Neural progenitor cell (in vitro differentiated cells): Measurements from ENCODE around the gene P2RY6. TPM values are rescaled to one million over a fixed set of nuclear protein-coding genes. Genes with fewer than 3 reads are reported as not detected.

Experiments
- DNase-seq: peaks from one replicate; pipeline ENCODE4 v3.0.0-alpha.2; 2016; ENCODE audit warnings: low spot score
- H2AFZ ChIP-seq: fragments of 200-600 bp; sonication (generic); replicated peaks from 2 replicates; pipeline ENCODE4 v1.6.1; 2016; ENCODE audit warnings: antibody characterized with exemption
- H3F3A ChIP-seq: fragments of 200-600 bp; sonication (generic); 2 replicates; pipeline ENCODE4 v1.6.1; 2016; ENCODE audit warnings: antibody characterized with exemption, low read depth
- H3K27ac ChIP-seq: fragments of 200-600 bp; sonication (generic); 2 replicates; pipeline ENCODE4 v1.5.1; 2016; ENCODE audit warnings: mild to moderate bottlenecking
- H3K27me3 ChIP-seq: fragments of 200-600 bp; sonication (generic); 2 replicates; pipeline ENCODE4 v1.6.1; 2016; ENCODE audit warnings: mild to moderate bottlenecking, moderate library complexity
- H3K36me3 ChIP-seq: fragments of 200-600 bp; sonication (generic); 2 replicates; pipeline ENCODE4 v1.5.1; 2016
- H3K4me1 ChIP-seq: fragments of 200-600 bp; sonication (generic); 2 replicates; pipeline ENCODE4 v1.6.1; 2016; ENCODE audit warnings: mixed run types
- H3K4me2 ChIP-seq: fragments of 200-600 bp; sonication (generic); 2 replicates; pipeline ENCODE4 v1.6.1; 2016
- H3K4me3 ChIP-seq: fragments of 200-600 bp; sonication (generic); 2 replicates; pipeline ENCODE4 v1.5.1; 2016
- H3K79me2 ChIP-seq: fragments of 200-600 bp; sonication (generic); 2 replicates; pipeline ENCODE4 v1.6.1; 2016; ENCODE audit warnings: low read depth
- H3K9ac ChIP-seq: fragments of 200-600 bp; sonication (generic); 2 replicates; pipeline ENCODE4 v1.6.1; 2016
- H3K9me3 ChIP-seq: fragments of 200-600 bp; sonication (generic); 2 replicates; pipeline ENCODE4 v1.5.1; 2016; ENCODE audit warnings: low read depth
- H4K20me1 ChIP-seq: fragments of 200-600 bp; sonication (generic); 2 replicates; pipeline ENCODE4 v1.6.1; 2016; ENCODE audit warnings: low read depth
- H3K27ac Mint-ChIP-seq: 3 replicates; pipeline ENCODE4 v1.8.0; 2021; ENCODE audit warnings: mixed read lengths
- H3K27me3 Mint-ChIP-seq: 2 replicates; pipeline ENCODE4 v1.8.0; 2022; ENCODE audit warnings: low read depth, mild to moderate bottlenecking, inconsistent platforms, moderate library complexity, mixed read lengths; ENCODE audit not compliant: insufficient read depth
- H3K36me3 Mint-ChIP-seq: 3 replicates; pipeline ENCODE4 v1.8.0; 2021; ENCODE audit warnings: mixed read lengths
- H3K4me1 Mint-ChIP-seq: 3 replicates; pipeline ENCODE4 v1.8.0; 2021; ENCODE audit warnings: mixed read lengths
- H3K4me3 Mint-ChIP-seq: 3 replicates; pipeline ENCODE4 v1.8.0; 2021; ENCODE audit warnings: mild to moderate bottlenecking, moderate library complexity, mixed read lengths
- H3K9me3 Mint-ChIP-seq: 3 replicates; pipeline ENCODE4 v1.8.0; 2020; ENCODE audit warnings: mixed read lengths
- CTCF ChIP-seq: fragments of 200-600 bp; sonication (generic); IDR thresholded peaks from 2 replicates; pipeline ENCODE4 v1.5.1; 2017; ENCODE audit warnings: antibody characterized with exemption, mild to moderate bottlenecking
- EZH2 ChIP-seq: fragments of 200-600 bp; sonication (generic); IDR thresholded peaks from 2 replicates; pipeline ENCODE4 v1.6.1; 2017; ENCODE audit warnings: antibody characterized with exemption, mild to moderate bottlenecking, moderate library complexity
- EZH2phosphoT487 ChIP-seq: fragments of 200-600 bp; sonication (generic); IDR thresholded peaks from 2 replicates; pipeline ENCODE4 v1.6.1; 2017; ENCODE audit warnings: antibody characterized with exemption
- total RNA-seq: library from RNA; depleted of rRNA; stranded (reverse); fragments of >200 nt; gene quantifications from 2 replicates; pipeline ENCODE4 v1.2.3, GENCODE V29; 2015; ENCODE audit warnings: low replicate concordance

The P2RY6 gene
- total RNA-seq, 1 donor from 2014 or later, result not detected

GRCh38 chr11:73315293-73316020, 43.3 kb downstream of the P2RY6 start:
- Mint-ChIP-seq H3K36me3 (peaks cover 18% of the 10 kb centered on the region), H3K9me3 (no peaks in the 10 kb centered on the region), H3K27ac (peak overlapping the region; percentile 81), H3K4me1 (peaks cover 76% of the 10 kb centered on the region), H3K4me3 (peak overlapping the region; percentile 35), H3K27me3 (peaks cover 4% of the 10 kb centered on the region)
- peaks cover 57% of the 10 kb centered on the region for H3K4me1 ChIP-seq
- peaks cover 91% of the 10 kb centered on the region for H4K20me1 ChIP-seq
- no peak overlapping the region for H3K27ac ChIP-seq
- peak overlapping the region; percentile 68 for H3K4me2 ChIP-seq
- H3K36me3 ChIP-seq, result no peaks in the 10 kb centered on the region
- H3K4me3 ChIP-seq, result no peak overlapping the region
- H3K27me3 ChIP-seq, result no peaks in the 10 kb centered on the region
- no peaks in the 10 kb centered on the region for H3F3A ChIP-seq
- H2AFZ ChIP-seq, result no peak overlapping the region
- peak overlapping the region; percentile 10 for H3K9ac ChIP-seq
- peak; percentile 39 for DNase-seq
- TF ChIP-seq CTCF, result no peak
- TF ChIP-seq EZH2phosphoT487, result no peak
- TF ChIP-seq EZH2, result no peak
- H3K79me2 ChIP-seq, result peaks cover 88% of the 10 kb centered on the region
- H3K9me3 ChIP-seq, result no peaks in the 10 kb centered on the region

DNA sequence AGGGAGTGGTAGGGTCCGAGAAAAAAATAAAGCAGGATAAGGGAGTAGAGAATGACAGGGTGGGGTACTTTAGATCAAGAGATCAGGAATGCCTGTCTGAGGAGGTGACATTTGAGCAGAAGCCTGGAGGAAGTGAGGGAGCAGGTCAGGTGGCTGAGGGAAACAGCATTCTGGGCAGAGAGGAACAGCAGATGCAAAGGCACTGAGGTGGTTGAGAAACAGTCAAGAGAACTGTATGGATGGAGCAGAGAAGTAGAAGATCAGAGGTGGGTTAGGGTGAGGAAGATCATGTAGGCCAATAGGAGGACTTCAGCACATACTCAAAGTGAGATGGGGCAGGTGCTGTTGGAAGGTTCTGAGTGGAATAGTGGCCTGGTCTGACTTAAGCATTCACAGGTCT, 44.3 kb downstream of the P2RY6 start:
- H2AFZ ChIP-seq, result no peak overlapping the region
- H3K4me2 ChIP-seq, result no peak overlapping the region
- peaks cover 18% of the 10 kb centered on the region for H3K36me3 Mint-ChIP-seq
- no peak for DNase-seq
- peak overlapping the region; percentile 2 for H3K27ac Mint-ChIP-seq
- H3K27me3 ChIP-seq, result no peaks in the 10 kb centered on the region
- peaks cover 86% of the 10 kb centered on the region for H3K79me2 ChIP-seq
- peaks cover 4% of the 10 kb centered on the region for H3K27me3 Mint-ChIP-seq
- H3K4me3 ChIP-seq, result no peak overlapping the region
- peaks cover 56% of the 10 kb centered on the region for H3K4me1 ChIP-seq
- H3K9me3 ChIP-seq, result no peaks in the 10 kb centered on the region
- no peak overlapping the region for H3K27ac ChIP-seq
- H3K4me3 Mint-ChIP-seq, result peak overlapping the region; percentile 13
- H3F3A ChIP-seq, result no peaks in the 10 kb centered on the region
- H3K36me3 ChIP-seq, result no peaks in the 10 kb centered on the region
- no peaks in the 10 kb centered on the region for H3K9me3 Mint-ChIP-seq
- H3K9ac ChIP-seq, result no peak overlapping the region
- H3K4me1 Mint-ChIP-seq, result peaks cover 77% of the 10 kb centered on the region
- H4K20me1 ChIP-seq, result peaks cover 89% of the 10 kb centered on the region
- TF ChIP-seq EZH2phosphoT487, result no peak
- no peak for TF ChIP-seq EZH2
- no peak for TF ChIP-seq CTCF

- Mint-ChIP-seq H3K4me3 (no peak overlapping the region), H3K36me3 (peaks cover 13% of the 10 kb centered on the region), H3K9me3 (no peaks in the 10 kb centered on the region), H3K4me1 (peaks cover 77% of the 10 kb centered on the region), H3K27ac (no peak overlapping the region), H3K27me3 (peaks cover 3% of the 10 kb centered on the region)
- H3K79me2 ChIP-seq, result peaks cover 84% of the 10 kb centered on the region
- H3K4me3 ChIP-seq, result no peak overlapping the region
- TF ChIP-seq EZH2phosphoT487 (no peak), CTCF (no peak), EZH2 (no peak)
- H3K9ac ChIP-seq, result no peak overlapping the region
- H4K20me1 ChIP-seq, result peaks cover 89% of the 10 kb centered on the region
- H3K4me1 ChIP-seq, result peaks cover 58% of the 10 kb centered on the region
- peaks cover 5% of the 10 kb centered on the region for H3F3A ChIP-seq
- no peak overlapping the region for H2AFZ ChIP-seq
- no peak overlapping the region for H3K27ac ChIP-seq
- DNase-seq, result no peak
- H3K9me3 ChIP-seq, result no peaks in the 10 kb centered on the region
- H3K4me2 ChIP-seq, result no peak overlapping the region
- H3K27me3 ChIP-seq, result no peaks in the 10 kb centered on the region
- H3K36me3 ChIP-seq, result no peaks in the 10 kb centered on the region
Measured at GRCh38 chr11:73317373-73317772, 45.2 kb downstream of the P2RY6 start.
